PFSK-1 (cell line): ENCODE measurements around the gene ESR1.

Experiments
- POLR2AphosphoS5 ChIP-seq: IDR thresholded peaks from 2 replicates; pipeline ENCODE4 v1.6.1; 2012; ENCODE audit warnings: low read depth, mild to moderate bottlenecking, control low read depth, low read length, moderate library complexity
- REST ChIP-seq, 2 experiments: IDR thresholded peaks; 2 replicates each; pipeline versions ENCODE4 v1.6.1 to v1.8.0; 2011 to 2012; ENCODE audit warnings: low read depth in 2 of 2, low read length in 2 of 2, control low read depth in 1 of 2, inconsistent platforms in 1 of 2, mild to moderate bottlenecking in 1 of 2, moderate library complexity in 1 of 2; ENCODE audit not compliant: insufficient read depth in 1 of 2

GRCh38 chr6:152098683-152099082 is 291.2 kb downstream of the ESR1 start:
- TF ChIP-seq REST (IDR thresholded peaks at IDR 0.05; ENCODE audit: insufficient read depth in 1 of 2, low read depth in 2 of 2, low read length in 2 of 2): no peak
- no peak for TF ChIP-seq POLR2AphosphoS5
